Esophagus squamous epithelium (tissue), 5 donors: ENCODE measurements around the gene CLEC4F. TPM values are rescaled to one million over a fixed set of nuclear protein-coding genes. Genes with fewer than 3 reads are reported as not detected.

Experiments used
- DNase-seq: peaks from one replicate; lab custom pipeline; 2025; lab: John Stamatoyannopoulos, UW
- H3K27ac ChIP-seq, 4 donors: fragments of 200-600 bp; sonication (generic); one replicate each; pipeline ENCODE4 v1.5.1; 2016 to 2019; ENCODE audit warnings: mild to moderate bottlenecking in 1 of 4
- H3K27me3 ChIP-seq, 4 donors: fragments of 200-600 bp; sonication (generic); 1 replicate in 3 of 4; 2 replicates in 1 of 4; pipeline versions ENCODE4 v1.5.1 to v1.6.0; 2017 to 2021; ENCODE audit warnings: antibody characterized with exemption in 1 of 4
- H3K36me3 ChIP-seq, 3 donors: fragments of 200-600 bp; sonication (generic); one replicate each; pipeline ENCODE4 v1.5.1; 2016 to 2019
- H3K4me1 ChIP-seq, 3 donors: fragments of 200-600 bp; sonication (generic); one replicate each; pipeline ENCODE4 v1.5.1; 2017 to 2019
- H3K4me3 ChIP-seq, 4 donors: fragments of 200-600 bp; sonication (generic); 1 replicate in 3 of 4; 2 replicates in 1 of 4; pipeline ENCODE4 v1.5.1; 2016 to 2019; ENCODE audit warnings: mild to moderate bottlenecking in 2 of 4, moderate library complexity in 1 of 4
- H3K9me3 ChIP-seq, 3 donors: fragments of 200-600 bp; sonication (generic); one replicate each; pipeline ENCODE4 v1.5.1; 2016 to 2019
- POLR2A ChIP-seq, 4 donors: fragments of 450-650 bp; IDR thresholded peaks; one replicate each; pipeline ENCODE4 v1.6.1; 2017; ENCODE audit warnings: antibody characterized with exemption in 4 of 4, mild to moderate bottlenecking in 4 of 4, moderate library complexity in 3 of 4
- WGBS, 2 donors: methylation state at CpG; one replicate each; pipeline ENCODE4 v1.1.5; 2018; 5-methylcytosine and 5-hydroxymethylcytosine counted together
- intact Hi-C: fragments of 100-400 bp; cut with DNase I; formaldehyde crosslinking; loops from one replicate; pipeline ENCODE4 v1.15.0; 2022
- total RNA-seq, 4 donors: library from RNA; depleted of rRNA; stranded (reverse); fragments of >200 nt; gene quantifications; one replicate each; pipeline ENCODE4 v1.1.0, GENCODE V29; 2016
- TF ChIP-seq, protein P1 (sequence below), 6 experiments: fragments of 450-650 bp in 4 of 6; fragments of 200-600 bp in 2 of 6; sonication (generic) in 2 of 6; IDR thresholded peaks; one replicate each; pipeline ENCODE4 v1.5.1; 2016 to 2019; ENCODE audit warnings: antibody characterized with exemption in 6 of 6, mild to moderate bottlenecking in 4 of 6, moderate library complexity in 4 of 6
- donor health status: DM: yes; HTN: yes; CAD: no.

CLEC4F gene, protein sequence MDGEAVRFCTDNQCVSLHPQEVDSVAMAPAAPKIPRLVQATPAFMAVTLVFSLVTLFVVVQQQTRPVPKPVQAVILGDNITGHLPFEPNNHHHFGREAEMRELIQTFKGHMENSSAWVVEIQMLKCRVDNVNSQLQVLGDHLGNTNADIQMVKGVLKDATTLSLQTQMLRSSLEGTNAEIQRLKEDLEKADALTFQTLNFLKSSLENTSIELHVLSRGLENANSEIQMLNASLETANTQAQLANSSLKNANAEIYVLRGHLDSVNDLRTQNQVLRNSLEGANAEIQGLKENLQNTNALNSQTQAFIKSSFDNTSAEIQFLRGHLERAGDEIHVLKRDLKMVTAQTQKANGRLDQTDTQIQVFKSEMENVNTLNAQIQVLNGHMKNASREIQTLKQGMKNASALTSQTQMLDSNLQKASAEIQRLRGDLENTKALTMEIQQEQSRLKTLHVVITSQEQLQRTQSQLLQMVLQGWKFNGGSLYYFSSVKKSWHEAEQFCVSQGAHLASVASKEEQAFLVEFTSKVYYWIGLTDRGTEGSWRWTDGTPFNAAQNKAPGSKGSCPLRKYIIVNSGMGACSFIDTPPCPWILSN
- total RNA-seq = under 1 TPM in 1 of 4 donors, not detected in 3; 0.15 TPM

DNA sequence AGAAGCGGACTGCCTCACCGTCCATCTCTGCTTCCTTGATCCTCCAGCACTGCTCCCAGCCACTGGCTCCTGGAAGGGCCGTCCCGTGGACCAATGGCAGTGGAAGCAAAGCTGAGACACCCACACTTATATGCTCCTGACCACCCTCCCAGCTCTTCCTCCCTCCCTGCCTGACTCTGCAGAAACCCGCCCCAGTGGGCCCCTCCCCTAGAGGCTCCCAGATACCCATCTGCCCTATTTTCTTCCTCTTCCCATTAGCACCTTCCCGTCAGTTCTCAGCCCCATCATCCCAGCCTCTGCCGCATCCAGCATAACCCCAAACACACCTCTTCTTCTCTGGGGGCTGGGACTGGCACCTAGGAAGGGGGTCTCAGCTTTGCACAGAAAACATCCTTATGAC, at the start of gene CLEC4F:
CLEC4F (minus strand) TSS at position 101 of the 400 bp plus-strand sequence; CDS start at position 25, 76 bp downstream.
- WGBS, 2 donors = 64 to 71% methylated on average over 6 to 7 of the region's 7 CpGs
- H3K9me3 ChIP-seq = no peaks in the 10 kb centered on the region
- no peak for DNase-seq
- H3K4me3 ChIP-seq = no peak within 1 kb of the TSS
- H3K27me3 ChIP-seq = peaks cover 0 to 37% (median 0%) of the 10 kb centered on the region in 4 donors
- intact Hi-C loops = no loop called here
- H3K27ac ChIP-seq = no peak within 1 kb of the TSS
- no peak for TF ChIP-seq POLR2A (IDR thresholded peaks at IDR 0.05)
- TF ChIP-seq, protein P1, sequence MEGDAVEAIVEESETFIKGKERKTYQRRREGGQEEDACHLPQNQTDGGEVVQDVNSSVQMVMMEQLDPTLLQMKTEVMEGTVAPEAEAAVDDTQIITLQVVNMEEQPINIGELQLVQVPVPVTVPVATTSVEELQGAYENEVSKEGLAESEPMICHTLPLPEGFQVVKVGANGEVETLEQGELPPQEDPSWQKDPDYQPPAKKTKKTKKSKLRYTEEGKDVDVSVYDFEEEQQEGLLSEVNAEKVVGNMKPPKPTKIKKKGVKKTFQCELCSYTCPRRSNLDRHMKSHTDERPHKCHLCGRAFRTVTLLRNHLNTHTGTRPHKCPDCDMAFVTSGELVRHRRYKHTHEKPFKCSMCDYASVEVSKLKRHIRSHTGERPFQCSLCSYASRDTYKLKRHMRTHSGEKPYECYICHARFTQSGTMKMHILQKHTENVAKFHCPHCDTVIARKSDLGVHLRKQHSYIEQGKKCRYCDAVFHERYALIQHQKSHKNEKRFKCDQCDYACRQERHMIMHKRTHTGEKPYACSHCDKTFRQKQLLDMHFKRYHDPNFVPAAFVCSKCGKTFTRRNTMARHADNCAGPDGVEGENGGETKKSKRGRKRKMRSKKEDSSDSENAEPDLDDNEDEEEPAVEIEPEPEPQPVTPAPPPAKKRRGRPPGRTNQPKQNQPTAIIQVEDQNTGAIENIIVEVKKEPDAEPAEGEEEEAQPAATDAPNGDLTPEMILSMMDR (IDR thresholded peaks at IDR 0.05) = no peak
- H3K4me1 ChIP-seq = no peaks in the 10 kb centered on the region
- no peaks in the 10 kb centered on the region for H3K36me3 ChIP-seq

DNA sequence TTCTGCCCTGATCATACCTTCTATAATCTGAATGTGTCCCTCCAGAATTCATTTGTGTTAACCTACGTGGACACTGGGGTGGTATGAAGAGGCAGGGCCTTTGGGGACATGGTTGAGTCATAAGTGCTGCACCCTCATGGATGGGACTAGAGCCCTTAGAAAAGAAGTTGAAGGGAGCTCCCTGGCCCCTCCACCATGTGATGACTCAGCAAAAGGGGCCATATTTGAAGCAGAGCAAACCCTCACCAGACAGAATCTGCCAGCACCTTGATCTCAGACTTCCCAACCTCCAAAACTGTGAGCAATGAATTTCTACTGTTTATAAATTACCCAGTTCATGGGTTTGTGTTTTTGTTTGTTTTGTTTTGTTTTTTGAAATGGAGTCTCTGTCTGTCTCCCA, 48.6 kb upstream of the CLEC4F start:
- TF ChIP-seq, protein P1 (IDR thresholded peaks at IDR 0.05) = no peak
- no peak for TF ChIP-seq POLR2A (IDR thresholded peaks at IDR 0.05)
- WGBS, 2 donors = 67% methylated on average over 1 of the region's 1 CpG; no CpG with 5 or more reads in 1 of the 2 donors
- intact Hi-C loops = no loop called here
- Histone ChIP-seq H3K27ac (no peak overlapping the region), H3K4me3 (no peak overlapping the region), H3K27me3 (peaks cover 0 to 56% (median 0%) of the 10 kb centered on the region in 4 donors), H3K4me1 (peaks cover 4 to 11% (median 6%) of the 10 kb centered on the region in 3 donors), H3K9me3 (no peaks in the 10 kb centered on the region), H3K36me3 (no peaks in the 10 kb centered on the region)
- DNase-seq = no peak

DNA sequence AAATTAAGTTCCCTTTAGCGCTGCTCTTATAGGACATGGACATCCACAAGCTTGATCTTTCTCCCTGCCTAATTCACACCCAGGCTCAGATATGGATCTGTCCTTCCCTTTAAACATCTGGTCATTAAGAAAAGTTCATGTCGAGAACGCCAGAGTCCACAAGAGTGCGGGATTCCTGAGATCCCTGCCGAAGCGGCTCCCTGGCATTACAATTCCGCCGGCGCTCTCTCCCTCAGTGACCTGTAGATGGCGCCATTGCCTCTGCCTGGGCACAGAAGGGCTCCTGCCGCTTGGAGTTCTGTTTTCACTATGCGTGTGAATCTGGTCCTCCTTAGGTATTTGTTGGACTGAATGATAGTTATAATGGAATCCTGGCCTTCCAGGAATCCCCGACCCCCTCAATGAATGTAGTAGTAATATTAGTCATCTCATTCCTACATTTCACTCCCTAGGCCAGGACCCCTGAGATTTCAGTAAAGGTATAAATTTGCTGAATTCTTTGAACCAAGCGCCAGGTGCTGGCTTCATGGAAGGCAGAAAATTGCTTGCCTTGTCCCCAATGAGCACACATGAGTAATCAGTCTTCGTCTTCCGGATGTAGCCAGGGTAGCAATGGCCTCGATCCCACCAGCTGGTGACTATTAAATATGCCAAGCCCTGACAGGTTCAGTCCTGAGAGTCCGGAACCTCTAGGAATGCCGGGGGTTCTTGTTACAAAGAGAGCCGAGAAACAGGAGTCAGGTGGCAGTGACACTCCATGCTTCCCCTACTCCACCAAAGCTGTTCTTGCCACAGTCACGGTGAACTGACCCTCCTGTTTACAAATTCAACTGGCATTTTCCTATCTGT, 41.6 kb upstream of the CLEC4F start:
- Histone ChIP-seq H3K9me3 (no peaks in the 10 kb centered on the region), H3K4me1 (peaks cover 3 to 10% (median 3%) of the 10 kb centered on the region in 3 donors), H3K27me3 (peaks cover 0 to 77% (median 6%) of the 10 kb centered on the region in 4 donors), H3K36me3 (no peaks in the 10 kb centered on the region), H3K27ac (no peak overlapping the region), H3K4me3 (peak overlapping the region in 1 of 4 donors; percentile 3)
- DNase-seq = no peak
- WGBS, 2 donors = 15 to 19% methylated on average over 19 to 21 of the region's 21 CpGs
- no peak for TF ChIP-seq POLR2A (IDR thresholded peaks at IDR 0.05)
- TF ChIP-seq, protein P1 (IDR thresholded peaks at IDR 0.05) = peak in 5 of 6 experiments; percentile 79 to 92 (median 84)
- intact Hi-C loops = loop anchor here (5.0 kb wide), 1 partner anchor 85 kb away; no protein-coding TSS in a partner anchor

DNA sequence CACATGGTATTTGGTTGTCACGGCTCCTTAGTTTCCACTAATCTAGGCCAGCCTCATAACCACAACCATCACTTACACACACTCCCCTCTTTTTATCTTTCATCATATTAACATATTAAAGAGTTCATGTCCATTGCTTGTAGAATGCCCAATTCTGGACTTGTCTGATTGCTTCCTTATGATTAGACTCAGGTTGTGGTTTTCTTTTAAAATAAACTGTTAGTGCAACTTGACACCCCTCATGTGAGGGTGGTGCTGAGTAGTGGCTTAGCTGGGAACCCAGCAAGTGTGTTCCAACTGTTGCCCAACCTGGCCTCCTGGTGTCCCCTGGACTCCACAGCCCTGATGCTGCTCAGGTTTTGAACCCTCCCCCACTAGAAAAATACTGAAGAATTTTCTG, 35.3 kb upstream of the CLEC4F start:
- no peak overlapping the region for H3K27ac ChIP-seq

More for the DNA sequence above, 35.3 kb upstream of the CLEC4F start:
- TF ChIP-seq, protein P1 (IDR thresholded peaks at IDR 0.05) = no peak
- no peak for TF ChIP-seq POLR2A (IDR thresholded peaks at IDR 0.05)
- DNase-seq = no peak
- intact Hi-C loops = no loop called here
- no peaks in the 10 kb centered on the region for H3K9me3 ChIP-seq
- peaks cover 0 to 28% (median 0%) of the 10 kb centered on the region in 4 donors for H3K27me3 ChIP-seq
- H3K4me3 ChIP-seq = no peak overlapping the region
- WGBS, 2 donors = 62 to 76% methylated on average over 1 of the region's 1 CpG
- no peaks in the 10 kb centered on the region for H3K36me3 ChIP-seq
- peaks cover 0 to 3% (median 0%) of the 10 kb centered on the region in 3 donors for H3K4me1 ChIP-seq
